Epithelial cell of esophagus (primary cell): ENCODE results near the gene CDC6.

ENCODE experiments used
- DNase-seq: peaks from one replicate; pipeline ENCODE4 v3.0.0; 2010; ENCODE audit warnings: low read depth
- H3K4me3 ChIP-seq: 2 replicates; pipeline ENCODE4 v1.5.1; 2011; ENCODE audit warnings: mild to moderate bottlenecking, low read length, control low read depth
- TF ChIP-seq, protein P1 (sequence below): IDR thresholded peaks from 2 replicates; pipeline ENCODE4 v1.5.1; 2011; ENCODE audit warnings: low read depth, mild to moderate bottlenecking, low read length, control low read depth, inconsistent platforms; ENCODE audit not compliant: insufficient read depth; ENCODE audit errors: missing control alignments

CDC6 gene

DNA sequence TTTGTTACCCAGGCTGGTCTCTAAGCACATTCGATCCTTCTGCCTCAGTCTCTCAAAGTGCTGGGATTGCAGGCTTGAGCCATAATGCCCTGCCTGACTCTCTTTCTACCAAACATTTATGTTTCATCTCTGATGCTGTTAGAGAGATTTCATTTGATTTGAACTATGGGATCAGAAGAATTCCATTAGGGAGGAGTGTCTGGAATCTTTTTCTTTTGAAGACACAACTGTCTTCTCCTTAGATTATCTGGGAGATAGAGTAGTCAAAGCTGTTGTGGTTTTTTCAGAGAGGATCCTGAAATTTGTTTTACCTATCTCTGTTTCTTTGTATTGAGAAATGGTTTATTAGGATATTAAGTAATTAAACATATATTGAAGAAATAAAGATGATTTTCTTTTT is 39.2 kb upstream of the CDC6 start:
- H3K4me3 ChIP-seq = no peak overlapping the region
- no peak for DNase-seq
- TF ChIP-seq, protein P1, sequence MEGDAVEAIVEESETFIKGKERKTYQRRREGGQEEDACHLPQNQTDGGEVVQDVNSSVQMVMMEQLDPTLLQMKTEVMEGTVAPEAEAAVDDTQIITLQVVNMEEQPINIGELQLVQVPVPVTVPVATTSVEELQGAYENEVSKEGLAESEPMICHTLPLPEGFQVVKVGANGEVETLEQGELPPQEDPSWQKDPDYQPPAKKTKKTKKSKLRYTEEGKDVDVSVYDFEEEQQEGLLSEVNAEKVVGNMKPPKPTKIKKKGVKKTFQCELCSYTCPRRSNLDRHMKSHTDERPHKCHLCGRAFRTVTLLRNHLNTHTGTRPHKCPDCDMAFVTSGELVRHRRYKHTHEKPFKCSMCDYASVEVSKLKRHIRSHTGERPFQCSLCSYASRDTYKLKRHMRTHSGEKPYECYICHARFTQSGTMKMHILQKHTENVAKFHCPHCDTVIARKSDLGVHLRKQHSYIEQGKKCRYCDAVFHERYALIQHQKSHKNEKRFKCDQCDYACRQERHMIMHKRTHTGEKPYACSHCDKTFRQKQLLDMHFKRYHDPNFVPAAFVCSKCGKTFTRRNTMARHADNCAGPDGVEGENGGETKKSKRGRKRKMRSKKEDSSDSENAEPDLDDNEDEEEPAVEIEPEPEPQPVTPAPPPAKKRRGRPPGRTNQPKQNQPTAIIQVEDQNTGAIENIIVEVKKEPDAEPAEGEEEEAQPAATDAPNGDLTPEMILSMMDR = no peak

DNA sequence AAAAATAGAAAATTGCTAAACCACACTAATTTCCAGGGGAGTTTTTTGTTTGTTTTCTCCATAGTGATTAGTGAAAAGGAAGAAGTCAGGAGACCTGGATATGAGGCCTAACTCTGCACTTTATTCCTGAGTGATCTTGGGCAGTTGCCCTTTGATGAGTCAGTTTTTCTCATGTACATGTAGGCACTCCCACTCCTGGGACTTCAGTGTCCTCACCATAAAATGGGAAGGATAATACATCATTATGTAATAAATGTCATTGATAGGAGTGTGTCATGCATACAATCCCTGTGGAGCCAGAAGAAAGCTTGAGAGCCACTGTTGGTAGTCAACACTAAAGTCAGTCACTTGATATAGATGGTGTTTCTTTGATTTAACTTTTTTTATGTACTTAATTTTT is 36.1 kb upstream of the CDC6 start:
- H3K4me3 ChIP-seq = no peak overlapping the region
- peak; percentile 51 for DNase-seq
- TF ChIP-seq, protein P1 = no peak

DNA sequence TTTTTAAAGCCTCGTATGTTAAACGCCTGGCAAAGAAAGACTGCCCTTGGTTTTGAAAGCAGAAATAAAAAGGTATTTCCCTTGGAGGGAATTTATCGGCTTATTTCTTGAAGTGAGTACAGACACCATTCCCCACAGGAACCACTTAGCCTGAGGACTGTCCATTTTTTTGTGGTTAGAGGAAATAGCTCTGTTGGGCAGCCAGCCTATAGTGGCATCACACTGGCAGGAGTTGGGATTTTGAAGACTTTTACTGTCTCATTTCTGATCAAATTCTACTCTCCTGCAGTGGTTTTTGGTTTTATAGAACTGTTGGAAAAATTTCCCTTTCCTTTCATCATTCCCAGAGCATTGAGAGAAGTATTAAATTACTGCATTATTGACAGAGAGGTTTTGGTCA is 34.1 kb upstream of the CDC6 start:
- TF ChIP-seq, protein P1 = no peak
- no peak overlapping the region for H3K4me3 ChIP-seq
- DNase-seq = no peak

DNA sequence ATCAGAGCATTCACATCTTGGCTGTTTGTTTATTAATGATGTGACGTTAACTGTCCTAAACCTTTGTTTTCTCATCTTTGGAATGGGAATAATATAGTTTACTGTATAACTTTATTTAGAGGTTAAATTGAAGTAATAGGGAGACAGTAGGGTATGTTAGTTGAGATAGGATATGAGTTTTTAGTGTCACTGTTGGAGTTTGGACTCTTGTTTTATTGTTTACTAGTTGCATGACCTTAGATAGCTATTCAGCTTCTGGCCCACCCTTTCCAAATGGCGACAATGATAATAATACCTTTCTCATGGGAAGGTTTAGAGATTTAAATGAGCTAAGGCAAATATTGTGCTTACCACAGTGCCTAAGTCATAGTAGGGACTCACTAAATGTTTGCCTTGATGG is 28.2 kb upstream of the CDC6 start:
- TF ChIP-seq, protein P1 = no peak
- H3K4me3 ChIP-seq = no peak overlapping the region
- DNase-seq = no peak

DNA sequence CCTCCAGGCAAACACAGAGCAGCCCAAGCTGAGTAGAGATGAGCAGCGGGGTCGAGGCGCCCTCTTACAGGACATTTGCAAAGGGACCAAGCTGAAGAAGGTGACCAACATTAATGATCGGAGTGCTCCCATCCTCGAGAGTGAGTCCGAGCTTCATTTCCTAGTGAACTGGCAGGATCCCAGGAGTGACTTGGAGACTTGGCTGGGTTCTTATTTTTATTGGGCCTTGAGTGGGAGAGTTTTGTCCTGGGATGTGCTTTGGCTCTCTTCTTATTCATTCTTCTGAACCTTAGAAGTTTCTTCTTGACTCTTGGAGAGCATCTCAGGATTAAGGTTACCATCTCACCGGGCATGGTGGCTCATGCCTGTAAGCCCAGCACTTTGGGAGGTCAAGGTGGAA is 27.2 kb upstream of the CDC6 start:
- H3K4me3 ChIP-seq = no peak overlapping the region
- DNase-seq = no peak
- TF ChIP-seq, protein P1 = no peak

DNA sequence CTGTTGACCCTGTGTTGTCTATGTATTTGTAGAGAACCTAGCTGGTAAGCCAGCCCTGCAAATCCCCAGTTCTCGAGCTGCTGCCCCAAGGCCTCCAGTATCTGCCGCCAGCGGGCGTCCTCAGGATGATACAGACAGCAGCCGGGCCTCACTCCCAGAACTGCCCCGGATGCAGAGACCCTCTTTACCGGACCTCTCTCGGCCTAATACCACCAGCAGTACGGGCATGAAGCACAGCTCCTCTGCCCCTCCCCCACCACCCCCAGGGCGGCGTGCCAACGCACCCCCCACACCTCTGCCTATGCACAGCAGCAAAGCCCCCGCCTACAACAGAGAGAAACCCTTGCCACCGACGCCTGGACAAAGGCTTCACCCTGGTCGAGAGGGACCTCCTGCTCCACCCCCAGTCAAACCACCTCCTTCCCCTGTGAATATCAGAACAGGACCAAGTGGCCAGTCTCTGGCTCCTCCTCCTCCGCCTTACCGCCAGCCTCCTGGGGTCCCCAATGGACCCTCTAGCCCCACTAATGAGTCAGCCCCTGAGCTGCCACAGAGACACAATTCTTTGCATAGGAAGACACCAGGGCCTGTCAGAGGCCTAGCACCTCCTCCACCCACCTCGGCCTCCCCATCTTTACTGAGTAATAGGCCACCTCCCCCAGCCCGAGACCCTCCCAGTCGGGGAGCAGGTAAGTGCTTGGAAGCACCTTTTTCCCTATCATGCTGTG is 23.1 kb upstream of the CDC6 start:
- no peak for DNase-seq
- TF ChIP-seq, protein P1 = no peak
- H3K4me3 ChIP-seq = no peak overlapping the region

DNA sequence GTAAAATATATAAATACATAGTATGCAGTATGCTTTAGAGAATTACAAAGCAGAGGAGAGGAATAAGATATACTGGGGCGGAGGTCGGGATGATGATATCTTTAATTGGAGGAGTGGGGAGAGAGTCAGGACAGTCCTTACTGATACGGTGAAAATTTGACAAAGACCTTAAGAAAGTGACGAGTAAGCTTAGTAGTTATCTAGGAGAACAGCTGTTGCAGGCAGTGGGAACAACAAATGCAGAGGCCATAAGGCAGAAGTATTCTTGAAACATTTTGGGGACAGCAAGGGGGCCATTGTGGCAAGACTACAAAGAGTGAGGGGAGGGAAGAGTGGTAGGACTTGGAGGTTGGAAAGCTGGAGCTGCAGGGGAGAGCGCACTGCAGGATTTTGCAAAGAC is 22.3 kb upstream of the CDC6 start:
- no peak for DNase-seq
- TF ChIP-seq, protein P1 = no peak
- H3K4me3 ChIP-seq = no peak overlapping the region
